COR-L47 (cell line): ENCODE data around the gene SLCO3A1.
A peak's percentile ranks its signal among the peaks of the same experiment; 100 is the strongest.

Experiments
- DNase-seq: peaks from one replicate; lab custom pipeline; 2025; lab: John Stamatoyannopoulos, UW

The SLCO3A1 gene

DNA sequence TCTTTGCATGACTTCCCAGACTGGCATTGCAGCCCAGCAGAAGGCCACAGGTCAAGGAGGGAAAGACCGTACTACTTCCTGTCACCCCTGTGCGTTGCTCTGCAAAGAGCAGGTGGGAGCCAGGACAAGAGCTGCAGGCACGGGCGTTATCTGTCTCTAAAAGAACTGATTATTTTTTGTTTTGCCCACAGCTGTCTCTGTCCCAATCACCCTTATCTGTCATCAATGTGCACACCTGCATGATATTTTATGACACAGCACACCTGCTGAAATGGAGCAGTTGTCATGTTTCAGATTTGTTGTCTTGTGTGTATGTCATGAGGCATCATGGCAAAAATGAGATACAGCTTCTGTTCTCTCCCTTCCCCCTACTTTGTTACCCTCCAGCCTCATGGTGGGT, 58.8 kb downstream of the SLCO3A1 start:
- DNase-seq = peak; percentile 36

DNA sequence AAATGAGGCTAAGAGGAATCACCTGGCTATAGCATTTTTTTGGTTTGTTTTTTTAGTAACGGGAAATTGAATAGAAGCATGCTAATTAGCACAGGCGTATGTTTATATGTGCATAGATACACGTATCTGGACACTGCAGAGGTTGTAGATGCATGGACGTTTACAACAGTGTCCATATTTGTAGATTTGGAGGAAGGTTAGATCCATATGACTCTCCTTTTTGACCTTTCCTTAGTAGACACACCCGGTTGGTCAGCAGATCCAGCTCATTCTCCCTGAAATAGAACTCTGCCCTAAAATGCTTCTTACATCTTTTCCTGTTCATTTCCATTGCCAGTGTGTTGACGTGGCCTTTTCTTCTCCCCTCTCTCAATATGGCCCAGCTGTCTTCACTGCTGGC, 60.1 kb downstream of the SLCO3A1 start:
- no peak for DNase-seq

DNA sequence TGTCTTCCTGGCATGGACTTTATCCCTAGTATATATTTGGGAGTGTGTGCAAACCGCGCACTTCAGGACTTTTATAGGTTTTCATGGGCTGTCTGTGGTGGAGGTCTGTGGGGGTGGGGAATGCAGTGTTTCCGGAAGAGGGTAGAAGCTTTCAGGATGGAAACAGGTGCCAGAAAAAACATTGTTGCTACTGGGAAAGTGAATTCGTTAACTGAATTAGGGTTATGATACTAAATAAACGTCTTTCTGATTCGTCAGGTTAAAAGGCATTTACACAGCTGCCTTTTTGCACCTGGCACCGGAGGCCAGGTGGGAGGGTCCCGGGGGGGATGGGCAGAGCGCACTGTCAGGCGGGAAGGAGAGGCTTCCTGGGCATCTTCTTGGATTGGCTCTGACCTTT, 62.1 kb downstream of the SLCO3A1 start:
- peak; percentile 91 for DNase-seq

DNA sequence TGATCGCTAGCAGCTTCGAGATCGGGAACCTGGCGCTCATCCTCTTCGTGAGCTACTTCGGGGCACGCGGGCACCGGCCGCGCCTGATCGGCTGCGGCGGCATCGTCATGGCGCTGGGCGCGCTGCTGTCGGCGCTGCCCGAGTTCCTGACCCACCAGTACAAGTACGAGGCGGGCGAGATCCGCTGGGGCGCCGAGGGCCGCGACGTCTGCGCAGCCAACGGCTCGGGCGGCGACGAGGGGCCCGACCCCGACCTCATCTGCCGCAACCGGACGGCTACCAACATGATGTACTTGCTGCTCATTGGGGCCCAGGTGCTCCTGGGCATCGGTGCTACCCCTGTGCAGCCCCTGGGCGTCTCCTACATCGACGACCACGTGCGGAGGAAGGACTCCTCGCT, 62.5 kb downstream of the SLCO3A1 start:
- peak; percentile 62 for DNase-seq

DNA sequence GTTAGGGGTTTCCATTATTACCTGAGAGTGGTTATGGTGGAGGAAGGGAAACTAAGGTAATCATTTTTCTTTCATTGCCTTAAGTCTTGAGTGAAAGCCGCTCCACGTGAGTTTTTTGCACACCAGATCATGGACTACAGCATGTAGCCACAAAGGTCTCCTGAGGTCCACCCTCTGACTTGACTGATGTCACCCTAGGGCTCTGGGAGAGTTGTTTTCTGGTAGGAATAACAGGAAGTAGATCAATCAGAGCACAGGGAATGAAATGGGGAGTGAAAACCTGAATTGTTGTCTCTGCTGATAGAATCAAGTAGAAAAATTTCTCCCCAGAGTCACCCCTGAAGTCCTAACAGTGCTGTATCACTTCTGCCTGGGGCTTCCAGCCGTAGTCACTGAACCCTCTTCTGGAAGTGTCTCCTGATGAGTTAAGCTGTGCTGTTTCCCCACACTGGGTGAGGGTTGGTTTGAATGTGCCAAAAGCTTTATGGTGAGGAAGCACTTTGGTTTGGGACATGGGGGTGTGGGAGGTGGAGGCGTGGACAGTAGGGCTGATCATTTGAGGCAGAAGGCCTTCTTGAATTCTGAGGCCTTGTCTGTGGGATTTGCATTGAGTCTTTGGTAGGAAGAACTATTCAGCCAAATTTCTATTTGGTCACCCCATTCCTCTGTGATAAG, 64.3 kb downstream of the SLCO3A1 start:
- no peak for DNase-seq

DNA sequence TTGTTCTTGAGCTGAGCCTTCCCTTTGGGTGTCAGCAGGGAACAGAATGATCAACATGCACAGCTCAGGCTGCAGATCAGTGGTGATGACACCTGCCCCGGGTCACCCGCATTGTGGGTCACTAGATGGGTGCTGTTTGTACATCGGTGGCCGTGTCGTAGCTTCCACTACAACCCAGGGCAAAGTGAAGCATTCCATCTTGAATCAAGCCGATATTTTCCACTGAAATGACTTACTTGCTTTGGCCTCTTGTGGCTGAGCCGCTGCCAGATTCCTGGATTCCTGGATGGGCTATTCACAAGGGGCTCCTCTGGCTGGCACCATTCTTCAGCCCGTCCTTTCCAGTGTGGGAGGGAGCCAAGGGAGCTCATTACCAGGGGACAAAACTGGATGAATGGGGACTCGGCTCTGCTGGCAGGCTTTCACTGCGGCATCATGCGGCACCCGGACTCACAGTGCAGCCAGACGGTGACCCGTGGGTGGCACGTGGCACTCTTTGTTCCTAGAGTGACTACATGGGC, 65.6 kb downstream of the SLCO3A1 start:
- DNase-seq = peak; percentile 52

DNA sequence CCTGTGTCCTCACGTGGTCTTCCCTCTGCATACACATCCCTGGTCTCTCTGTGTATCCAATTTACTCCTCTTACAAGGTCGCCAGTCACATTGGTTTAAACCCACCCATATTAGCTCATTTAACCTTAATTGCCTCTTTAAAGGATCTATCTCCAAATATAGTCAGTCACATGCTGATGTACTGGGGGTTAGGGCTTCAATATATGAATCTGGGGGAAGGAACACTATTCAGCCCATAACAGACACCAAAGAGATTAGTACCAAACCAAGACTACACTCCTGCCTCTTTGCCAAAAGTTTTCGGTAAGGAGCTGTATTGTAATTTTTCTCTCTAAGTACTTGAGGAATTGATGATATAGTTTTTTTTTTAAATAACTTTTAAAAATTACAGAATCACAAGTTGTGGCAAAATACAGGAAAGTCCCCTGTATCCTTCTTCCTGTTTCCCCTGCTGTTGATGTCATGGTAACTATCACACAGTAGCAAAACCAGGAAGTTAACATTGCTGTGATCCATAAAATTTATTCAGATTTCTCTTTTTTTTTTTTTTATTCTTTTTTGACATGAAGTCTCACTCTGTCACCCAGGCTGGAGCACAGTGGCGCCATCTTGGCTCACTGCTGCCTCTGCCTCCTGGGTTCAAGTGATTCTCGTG, 67.8 kb downstream of the SLCO3A1 start:
- no peak for DNase-seq

DNA sequence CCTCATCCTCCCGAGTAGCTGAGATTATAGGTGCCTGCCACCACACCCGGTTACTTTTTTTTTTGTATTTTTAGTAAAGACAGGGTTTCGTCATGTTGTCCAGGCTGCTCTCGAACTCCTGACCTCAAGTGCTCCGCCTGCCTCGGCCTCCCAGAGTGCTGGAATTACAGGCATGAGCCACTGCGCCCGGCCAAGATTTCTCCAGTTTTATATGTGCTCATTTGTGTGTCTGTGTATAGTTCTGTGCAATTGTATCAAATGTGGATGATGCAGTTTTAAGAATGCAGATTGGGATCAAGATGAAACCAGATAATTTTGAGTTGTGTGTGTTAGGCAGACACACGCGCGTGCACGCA, 68.3 kb downstream of the SLCO3A1 start:
- no peak for DNase-seq

DNA sequence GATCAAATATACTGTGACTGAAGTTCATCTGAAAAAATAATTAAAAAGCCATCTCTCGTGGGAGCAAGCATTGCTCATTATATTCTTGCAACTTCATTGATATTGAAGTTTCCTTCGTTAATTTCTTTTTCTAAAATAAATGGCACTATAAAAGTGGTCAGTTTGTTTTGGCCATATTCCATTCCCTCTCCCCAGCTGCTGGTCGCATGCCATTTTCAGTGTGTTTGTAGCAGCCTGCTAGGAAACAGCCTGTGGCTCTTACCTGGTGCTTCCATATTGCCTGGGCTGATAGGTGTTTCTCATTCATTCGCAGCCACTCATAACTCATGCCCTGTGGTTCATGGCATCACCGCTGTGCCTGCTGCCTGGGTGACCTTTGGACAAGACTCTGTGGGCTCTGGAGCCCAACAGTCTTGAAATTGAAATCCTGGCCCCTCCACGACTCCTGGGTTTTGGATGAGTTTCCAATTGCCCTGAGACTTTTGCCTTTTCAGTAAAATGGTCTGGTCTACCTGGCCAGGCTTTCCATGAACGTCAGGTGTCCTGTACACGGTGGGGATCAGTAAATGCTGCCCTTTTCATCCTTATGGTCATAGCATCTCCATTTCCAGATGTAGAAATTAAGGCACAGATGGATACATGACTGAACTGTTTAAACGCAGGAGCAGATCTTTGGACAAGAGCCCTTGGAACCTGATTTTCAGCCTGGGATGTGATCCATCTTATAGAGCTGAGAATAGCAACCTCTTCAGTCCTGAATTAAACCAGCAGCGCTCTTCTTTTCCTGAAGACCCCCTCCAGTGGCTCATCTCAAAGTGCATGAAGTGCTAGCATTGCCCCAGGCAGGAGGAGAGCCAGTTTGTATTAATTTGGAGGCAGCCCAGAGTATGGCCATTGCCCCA, 69.4 kb downstream of the SLCO3A1 start:
- peak; percentile 42 for DNase-seq

DNA sequence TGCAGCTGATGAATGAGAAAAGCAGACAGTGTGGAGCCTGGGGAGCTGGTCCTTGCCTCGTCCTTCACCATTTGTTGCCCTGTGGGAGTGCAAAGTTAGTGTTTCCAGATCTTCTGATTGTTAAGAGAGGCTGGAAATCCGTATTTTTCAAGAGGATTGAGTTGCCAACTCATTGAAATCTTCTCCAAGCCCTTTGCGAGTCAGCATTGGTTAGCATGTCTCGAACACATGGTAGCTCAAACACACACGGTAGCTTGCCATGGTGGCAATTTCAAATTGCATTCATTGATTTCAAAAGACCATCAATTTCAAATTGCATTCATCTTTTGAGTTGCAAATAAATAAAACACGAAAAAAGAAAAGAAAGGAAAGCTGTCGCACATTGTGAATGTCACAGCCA, 70.7 kb downstream of the SLCO3A1 start:
- no peak for DNase-seq

DNA sequence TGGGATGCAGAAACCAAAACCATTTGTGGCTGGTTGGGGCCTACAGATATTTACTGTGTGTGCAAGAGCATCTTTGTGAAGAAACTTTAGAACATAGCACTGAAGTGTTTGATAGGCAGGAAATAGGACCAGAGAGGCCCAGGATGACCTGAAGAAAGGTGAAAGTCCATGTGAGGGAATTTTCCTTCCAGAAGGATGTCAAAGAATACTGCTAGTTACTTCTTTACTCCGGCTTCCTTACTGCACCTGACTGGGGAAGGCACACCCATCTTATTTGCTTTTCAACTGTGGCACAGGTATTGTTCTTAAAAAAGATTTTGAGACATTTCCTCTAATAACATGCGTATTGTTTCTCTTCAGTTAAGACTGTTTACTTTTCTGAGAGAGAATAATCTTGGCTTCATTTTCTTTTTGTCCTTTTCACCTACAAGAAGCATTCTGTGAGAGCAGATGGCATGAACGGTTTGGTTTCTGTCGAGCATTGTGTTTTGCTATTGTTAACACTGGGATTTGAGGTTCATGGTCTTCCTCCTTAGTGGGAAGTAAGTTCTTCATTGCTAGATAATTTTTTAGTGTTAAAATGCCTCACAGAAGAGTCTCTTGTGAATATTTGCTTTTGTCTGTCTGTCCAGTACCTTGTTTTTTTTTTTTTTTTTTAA, 71.5 kb downstream of the SLCO3A1 start:
- no peak for DNase-seq

DNA sequence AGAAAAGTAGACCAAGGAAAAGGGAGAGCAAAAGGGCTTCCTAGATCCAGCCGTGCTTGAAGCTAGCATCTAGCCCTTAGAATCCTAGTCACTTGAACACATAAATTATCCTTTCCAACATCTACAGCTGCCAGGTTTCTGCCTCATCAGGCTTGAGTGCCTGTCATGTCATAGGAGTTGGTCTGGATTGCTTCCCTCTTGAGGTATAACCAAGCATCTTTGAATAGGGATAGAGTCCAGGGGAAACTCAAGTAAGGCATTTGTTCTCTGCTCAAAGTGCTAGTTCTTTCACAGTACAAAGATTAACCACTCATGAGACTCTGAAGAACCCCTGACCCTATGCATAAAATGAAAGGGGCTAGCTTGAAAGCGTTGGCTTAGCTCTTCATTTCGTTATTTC, 72.3 kb downstream of the SLCO3A1 start:
- no peak for DNase-seq

DNA sequence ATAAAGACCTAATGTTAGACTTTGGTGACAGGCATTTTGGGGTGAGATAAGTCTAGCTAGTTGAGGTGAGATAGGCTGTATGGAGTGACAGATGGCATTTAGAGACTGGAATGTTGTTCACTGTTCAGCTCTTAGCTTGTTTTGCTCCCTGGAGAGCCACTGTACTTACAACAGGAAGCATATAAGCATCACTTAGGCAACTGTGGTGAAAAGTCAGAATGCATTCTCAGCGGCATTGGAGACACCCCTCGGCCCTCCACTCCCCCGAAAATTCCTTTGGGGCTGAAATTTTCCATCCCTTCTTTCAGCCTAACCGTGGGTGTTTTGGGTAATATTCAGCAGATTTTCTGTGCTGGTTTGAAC, 73.4 kb downstream of the SLCO3A1 start:
- no peak for DNase-seq

DNA sequence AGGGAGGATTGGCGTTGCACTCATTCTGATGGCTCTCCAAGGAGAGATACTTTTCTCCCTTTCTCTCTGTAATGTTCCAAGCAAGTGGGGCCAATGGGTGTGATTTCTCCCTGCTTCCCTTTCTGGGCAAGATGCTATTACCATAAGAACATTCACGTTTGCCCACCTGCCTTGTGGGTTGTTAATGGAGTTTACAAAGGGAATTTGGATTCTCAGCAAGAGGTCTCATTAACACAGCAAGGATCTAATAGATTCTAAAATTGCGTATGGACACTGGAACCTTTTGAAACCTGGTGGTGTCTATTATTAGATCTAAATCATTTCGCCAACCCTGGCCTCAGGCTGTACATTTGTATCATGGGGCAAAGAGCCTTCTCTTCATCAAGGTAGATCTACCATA, 74.1 kb downstream of the SLCO3A1 start:
- DNase-seq = peak; percentile 92

DNA sequence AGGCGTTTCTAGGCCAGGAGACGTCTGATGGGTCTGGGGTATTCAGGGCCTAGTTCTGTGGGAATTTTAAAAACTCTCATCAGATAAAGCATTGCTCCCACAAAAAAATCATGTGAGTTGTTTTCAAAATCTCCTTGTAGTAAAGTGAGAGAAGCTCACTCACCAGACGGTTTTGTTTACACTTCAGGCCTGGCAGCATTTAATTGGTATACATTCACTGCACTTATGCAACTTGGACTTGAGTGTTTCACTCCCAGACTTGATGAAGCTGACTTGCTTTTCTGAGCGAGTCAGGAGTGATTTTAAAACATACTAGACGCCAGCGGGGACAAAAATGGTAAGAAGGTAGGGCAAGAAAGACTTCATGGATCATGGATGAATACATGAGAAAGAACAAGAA, 75.2 kb downstream of the SLCO3A1 start:
- no peak for DNase-seq

DNA sequence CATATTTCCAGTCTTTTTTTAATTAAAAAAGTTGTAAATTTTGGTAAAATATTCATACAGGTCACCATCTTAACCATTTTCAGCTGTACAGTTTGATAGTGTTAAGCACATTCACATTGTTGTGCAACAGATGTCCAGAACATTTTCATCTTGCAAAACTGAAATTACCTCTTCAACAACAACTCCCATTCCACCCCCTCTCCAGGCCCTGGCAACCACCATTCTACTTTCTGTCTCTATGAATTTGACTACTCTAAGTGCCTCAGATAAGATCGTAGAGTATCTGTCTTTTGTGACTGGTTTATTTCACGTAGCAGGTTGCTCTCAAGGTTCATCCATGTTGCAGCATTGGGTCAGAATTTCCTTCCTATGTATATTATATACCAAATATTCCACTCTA, 76.0 kb downstream of the SLCO3A1 start:
- DNase-seq = no peak

DNA sequence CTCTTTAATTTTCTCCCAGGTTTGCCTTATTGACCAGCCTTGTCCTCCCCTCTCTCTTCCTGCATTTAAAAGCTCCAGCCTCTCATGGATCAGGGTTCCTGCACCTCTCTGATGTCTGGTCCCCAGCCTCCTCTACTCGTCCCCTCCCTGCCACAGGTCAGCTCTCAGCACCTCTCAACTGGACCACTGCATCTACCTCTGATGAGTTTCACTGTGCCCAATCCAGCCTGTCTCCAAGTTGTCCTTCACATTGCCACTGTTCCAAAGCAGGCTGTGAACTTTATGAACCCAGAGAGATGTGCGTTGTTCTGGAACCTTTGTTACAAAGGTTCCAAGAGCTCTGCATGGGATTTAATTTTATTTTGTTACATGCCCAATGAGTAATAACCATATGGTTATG, 76.6 kb downstream of the SLCO3A1 start:
- no peak for DNase-seq

DNA sequence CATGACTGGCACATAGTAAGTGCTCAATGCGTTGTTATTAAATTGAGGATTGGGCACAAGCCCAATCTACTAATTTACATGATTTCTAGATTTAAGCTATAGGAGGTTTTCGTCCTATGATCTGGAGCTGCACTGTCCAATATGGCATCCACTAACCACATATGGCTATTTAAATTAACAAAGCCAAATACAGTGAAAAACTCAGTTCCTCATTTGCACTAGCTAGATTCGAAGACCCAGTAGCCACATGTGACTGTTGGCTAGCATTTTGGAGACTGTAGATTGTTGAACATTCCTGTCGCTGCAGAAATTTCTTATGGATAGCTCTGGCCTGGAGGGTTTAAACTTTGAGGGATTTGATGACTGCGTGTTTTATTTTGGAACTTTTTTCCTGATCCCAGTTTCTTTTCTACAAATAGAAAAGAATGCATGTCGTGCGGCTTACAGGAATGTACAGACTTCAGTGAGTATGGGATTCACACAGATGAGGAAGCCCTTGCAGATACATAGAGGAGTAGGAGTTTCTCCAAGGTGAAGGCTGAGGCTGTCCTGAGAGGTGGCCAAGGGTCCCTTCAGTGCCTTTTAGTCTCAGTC, 82.8 kb downstream of the SLCO3A1 start:
- DNase-seq = no peak

DNA sequence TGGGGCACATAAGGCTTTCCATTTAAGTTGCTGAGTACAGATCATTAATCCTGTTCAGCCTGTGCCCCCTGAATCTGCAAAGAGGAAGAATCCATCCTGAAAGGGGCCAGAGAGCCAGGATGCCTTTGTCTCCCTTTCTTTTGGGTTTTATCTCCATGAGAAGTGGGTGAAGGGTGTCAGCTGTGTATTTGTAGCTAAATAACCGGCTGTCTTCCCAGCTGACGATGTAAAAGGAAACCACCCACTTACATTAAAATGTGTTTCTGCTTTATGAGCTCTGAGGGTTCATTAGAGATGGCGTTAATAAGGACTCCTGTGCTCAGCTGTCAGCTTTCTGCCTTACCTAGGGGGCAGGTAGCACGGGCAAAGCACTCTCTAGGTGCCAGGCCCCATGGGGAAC, 83.4 kb downstream of the SLCO3A1 start:
- DNase-seq = no peak

DNA sequence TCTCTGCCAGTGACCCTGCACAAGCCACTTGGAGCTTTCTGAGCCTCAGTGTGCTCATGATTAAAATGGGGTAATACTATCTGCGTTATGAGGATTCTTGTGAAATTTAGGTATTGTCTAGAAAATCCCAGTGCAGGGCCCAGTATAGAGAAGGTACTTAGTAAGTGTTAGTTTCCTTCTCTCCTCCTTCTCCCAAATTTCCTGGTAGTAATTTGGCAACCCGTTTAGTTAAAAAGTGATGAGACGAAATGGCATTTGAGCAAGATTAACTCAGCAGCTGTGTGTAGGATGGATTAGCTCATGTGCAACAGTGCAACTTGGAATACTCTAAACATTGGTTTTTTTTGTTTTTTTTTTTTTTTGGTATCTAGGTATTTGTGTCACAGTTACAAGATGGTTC, 84.6 kb downstream of the SLCO3A1 start:
- no peak for DNase-seq

DNA sequence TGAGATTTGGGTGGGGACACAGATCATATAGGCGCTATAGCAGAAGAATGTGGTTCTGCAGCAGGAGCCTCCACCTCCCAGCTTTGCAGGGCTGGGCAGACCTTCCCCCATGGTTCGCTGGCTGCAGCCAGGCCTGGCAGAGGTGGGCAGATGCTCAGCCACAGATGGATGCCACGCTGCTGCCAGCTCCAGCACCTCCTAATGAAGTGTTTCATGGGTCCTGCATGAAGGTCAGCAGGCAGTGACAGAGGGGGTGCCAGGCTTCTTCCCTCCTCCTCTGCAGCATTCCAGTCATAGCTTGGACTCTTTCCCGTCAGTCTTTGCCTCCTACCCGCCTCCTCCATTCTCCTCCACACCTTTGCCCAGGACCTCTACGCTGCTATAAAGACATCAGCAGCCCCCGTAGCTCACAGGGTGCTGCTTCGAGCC, 85.9 kb downstream of the SLCO3A1 start:
- DNase-seq = no peak
